PC-3 (cell line): ENCODE data around the gene NTN4.

Experiments
- CTCF ChIP-seq: fragments of 300-600 bp; sonication (generic); conservative IDR thresholded peaks from 2 replicates; pipeline ENCODE4 v1.5.1; 2017; ENCODE audit warnings: antibody characterized with exemption, low read depth, mild to moderate bottlenecking, low read length
- EZH2phosphoT487 ChIP-seq: fragments of 300-600 bp; sonication (generic); IDR thresholded peaks from 2 replicates; pipeline ENCODE4 v1.6.1; 2018; ENCODE audit warnings: mild to moderate bottlenecking, antibody characterized with exemption, low read length, borderline replicate concordance

- no peak for TF ChIP-seq CTCF
- no peak for TF ChIP-seq EZH2phosphoT487
Observed at GRCh38 chr12:95834572-95834971, 44.0 kb upstream of the NTN4 start.
